Colonic mucosa (tissue), 4 donors: ENCODE results near the gene DPF3. TPM values are rescaled to one million over a fixed set of nuclear protein-coding genes. Genes with fewer than 3 reads are reported as not detected.
A peak's percentile ranks its signal among the peaks of the same experiment; 100 is the strongest.

Experiments
- DNase-seq: peaks from one replicate; pipeline ENCODE4 v3.0.0-alpha.2; 2020
- H3K27ac ChIP-seq: fragments of 200-600 bp; one replicate; pipeline ENCODE4 v1.8.0; 2021
- H3K27me3 ChIP-seq: fragments of 200-600 bp; one replicate; pipeline ENCODE4 v1.8.0; 2021
- H3K36me3 ChIP-seq: fragments of 200-600 bp; one replicate; pipeline ENCODE4 v1.8.0; 2021
- H3K4me1 ChIP-seq: fragments of 200-600 bp; one replicate; pipeline ENCODE4 v1.8.0; 2021; ENCODE audit warnings: mild to moderate bottlenecking
- H3K4me3 ChIP-seq: fragments of 200-600 bp; one replicate; pipeline ENCODE4 v1.8.0; 2021
- H3K9ac ChIP-seq, 2 donors: one replicate each; pipeline ENCODE4 v1.7.0; 2013; ENCODE audit warnings: control low read depth in 2 of 2, low read depth in 2 of 2, low read length in 2 of 2
- H3K9me3 ChIP-seq: fragments of 200-600 bp; one replicate; pipeline ENCODE4 v1.8.0; 2021
- intact Hi-C: fragments of 100-400 bp; cut with DNase I; formaldehyde crosslinking; loops from one replicate; pipeline ENCODE4 v1.14.1; 2022
- total RNA-seq, 2 donors: library from RNA; stranded (reverse); fragmentation: NEBNext Ultra II Directional in 1 of 2; extraction: Animal tissue kit (Norgen Biotek cat#: 25700) in 1 of 2; gene quantifications; one replicate each; pipeline ENCODE4 v1.2.1, GENCODE V29; 2021
- TF ChIP-seq, protein P1 (sequence below): fragments of 200-600 bp; IDR thresholded peaks from one replicate; pipeline ENCODE4 v1.8.0; 2022; ENCODE audit warnings: antibody characterized with exemption, mild to moderate bottlenecking
- donor health status: healthy.
- donor health status: DM: no; HTN: no; CAD: no.
- donor health status: DM: no; HTN: no; CAD: no.

DPF3 gene
- total RNA-seq, 2 donors from 2014 or later = 6.7 to 14.0 TPM

DNA sequence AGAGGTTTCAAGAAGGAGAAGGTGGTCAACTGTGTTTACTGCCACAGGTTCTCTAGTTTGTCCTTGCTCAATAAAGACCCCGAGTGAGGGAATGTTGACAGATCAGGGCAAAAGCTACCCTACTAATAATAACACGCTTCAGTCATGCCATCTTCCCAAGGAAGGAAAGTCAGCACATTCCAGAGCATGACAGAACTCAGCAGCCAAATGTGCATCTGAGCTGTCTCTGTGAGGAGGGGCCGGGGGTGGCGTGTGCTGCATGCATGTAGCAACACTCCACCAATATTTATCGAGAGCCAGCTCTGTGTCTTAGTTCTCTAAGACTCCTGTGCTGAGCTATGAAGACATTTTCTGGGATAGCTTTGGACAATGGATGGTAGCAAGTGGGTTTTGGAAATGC lies 260.4 kb downstream of the DPF3 start:
- intact Hi-C loops = no loop called here
- no peak overlapping the region for H3K9ac ChIP-seq
- no peaks in the 10 kb centered on the region for H3K36me3 ChIP-seq
- DNase-seq = no peak
- H3K27ac ChIP-seq = no peak overlapping the region
- TF ChIP-seq, protein P1, sequence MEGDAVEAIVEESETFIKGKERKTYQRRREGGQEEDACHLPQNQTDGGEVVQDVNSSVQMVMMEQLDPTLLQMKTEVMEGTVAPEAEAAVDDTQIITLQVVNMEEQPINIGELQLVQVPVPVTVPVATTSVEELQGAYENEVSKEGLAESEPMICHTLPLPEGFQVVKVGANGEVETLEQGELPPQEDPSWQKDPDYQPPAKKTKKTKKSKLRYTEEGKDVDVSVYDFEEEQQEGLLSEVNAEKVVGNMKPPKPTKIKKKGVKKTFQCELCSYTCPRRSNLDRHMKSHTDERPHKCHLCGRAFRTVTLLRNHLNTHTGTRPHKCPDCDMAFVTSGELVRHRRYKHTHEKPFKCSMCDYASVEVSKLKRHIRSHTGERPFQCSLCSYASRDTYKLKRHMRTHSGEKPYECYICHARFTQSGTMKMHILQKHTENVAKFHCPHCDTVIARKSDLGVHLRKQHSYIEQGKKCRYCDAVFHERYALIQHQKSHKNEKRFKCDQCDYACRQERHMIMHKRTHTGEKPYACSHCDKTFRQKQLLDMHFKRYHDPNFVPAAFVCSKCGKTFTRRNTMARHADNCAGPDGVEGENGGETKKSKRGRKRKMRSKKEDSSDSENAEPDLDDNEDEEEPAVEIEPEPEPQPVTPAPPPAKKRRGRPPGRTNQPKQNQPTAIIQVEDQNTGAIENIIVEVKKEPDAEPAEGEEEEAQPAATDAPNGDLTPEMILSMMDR = no peak
- H3K4me3 ChIP-seq = no peak overlapping the region
- H3K4me1 ChIP-seq = no peaks in the 10 kb centered on the region
- no peaks in the 10 kb centered on the region for H3K27me3 ChIP-seq
- no peaks in the 10 kb centered on the region for H3K9me3 ChIP-seq

DNA sequence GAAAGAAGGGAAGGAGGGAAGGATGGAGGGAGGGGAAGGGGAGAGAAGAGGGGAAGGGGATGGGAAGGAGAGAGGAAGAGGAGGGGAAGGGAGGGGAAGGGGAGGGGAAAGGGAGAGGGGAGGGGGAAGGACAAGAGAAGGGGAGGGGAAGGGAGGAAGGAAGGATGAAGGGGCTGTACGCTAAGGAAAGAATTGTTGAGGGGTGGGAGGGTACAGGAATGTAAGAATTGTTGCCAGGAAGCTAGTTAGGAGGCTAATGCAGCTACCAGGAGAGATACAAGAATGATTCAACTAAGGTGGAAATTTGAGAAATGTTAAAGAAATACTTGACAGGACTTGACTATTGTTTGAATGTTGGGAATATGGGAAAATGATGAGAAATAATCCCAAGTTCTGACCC lies 261.2 kb downstream of the DPF3 start:
- intact Hi-C loops = no loop called here
- H3K9me3 ChIP-seq = no peaks in the 10 kb centered on the region
- no peak overlapping the region for H3K9ac ChIP-seq
- TF ChIP-seq, protein P1 = no peak
- H3K27ac ChIP-seq = no peak overlapping the region
- no peak overlapping the region for H3K4me3 ChIP-seq
- H3K4me1 ChIP-seq = no peaks in the 10 kb centered on the region
- no peaks in the 10 kb centered on the region for H3K36me3 ChIP-seq
- no peaks in the 10 kb centered on the region for H3K27me3 ChIP-seq
- no peak for DNase-seq

DNA sequence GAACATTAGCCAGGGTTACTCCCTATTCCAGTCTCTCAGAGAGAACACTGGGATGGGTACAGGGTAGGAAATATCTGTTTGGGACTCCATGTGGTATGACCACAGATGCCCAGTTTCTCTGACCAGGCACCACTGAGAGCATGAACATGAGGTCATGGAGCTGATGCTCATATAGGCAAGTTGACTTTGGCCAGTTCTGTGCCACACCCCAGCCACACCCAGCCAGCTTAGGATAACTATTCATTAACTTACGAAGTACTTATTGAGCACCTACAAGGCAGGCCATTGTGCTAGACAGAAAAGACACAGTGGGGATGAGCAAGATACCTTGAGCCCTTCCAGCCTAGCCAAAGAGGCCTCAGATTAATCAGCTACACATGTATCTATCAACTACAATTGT lies 262.5 kb downstream of the DPF3 start:
- intact Hi-C loops = no loop called here
- TF ChIP-seq, protein P1 = no peak
- Histone ChIP-seq H3K27ac (no peak overlapping the region), H3K9ac (no peak overlapping the region), H3K9me3 (no peaks in the 10 kb centered on the region), H3K4me3 (no peak overlapping the region), H3K4me1 (no peaks in the 10 kb centered on the region), H3K27me3 (no peaks in the 10 kb centered on the region), H3K36me3 (no peaks in the 10 kb centered on the region)
- DNase-seq = peak; percentile 3

DNA sequence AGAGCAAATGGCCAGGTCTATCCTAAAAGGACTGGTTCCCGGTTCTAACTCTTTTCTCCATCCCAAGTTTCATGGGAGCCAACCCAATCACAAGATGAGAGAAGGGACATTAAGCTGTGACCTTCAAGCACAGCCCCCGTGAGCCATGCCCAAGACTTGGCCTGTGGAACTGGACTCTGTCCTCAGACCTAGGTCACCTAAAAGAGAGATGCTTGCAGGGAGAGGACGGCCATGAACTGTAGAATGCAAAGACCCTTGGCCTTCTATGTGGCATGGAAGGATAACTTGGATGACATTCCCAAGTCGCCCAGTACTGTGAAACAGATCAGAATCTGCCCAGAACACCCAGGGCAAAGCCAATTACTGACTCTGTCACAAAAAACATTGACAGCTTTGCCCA lies 263.5 kb downstream of the DPF3 start:
- no peak overlapping the region for H3K4me3 ChIP-seq
- no peaks in the 10 kb centered on the region for H3K36me3 ChIP-seq
- no peak overlapping the region for H3K27ac ChIP-seq
- H3K27me3 ChIP-seq = no peaks in the 10 kb centered on the region
- TF ChIP-seq, protein P1 = no peak
- intact Hi-C loops = no loop called here
- DNase-seq = peak; percentile 7
- H3K9ac ChIP-seq = no peak overlapping the region
- H3K9me3 ChIP-seq = no peaks in the 10 kb centered on the region
- H3K4me1 ChIP-seq = no peaks in the 10 kb centered on the region

DNA sequence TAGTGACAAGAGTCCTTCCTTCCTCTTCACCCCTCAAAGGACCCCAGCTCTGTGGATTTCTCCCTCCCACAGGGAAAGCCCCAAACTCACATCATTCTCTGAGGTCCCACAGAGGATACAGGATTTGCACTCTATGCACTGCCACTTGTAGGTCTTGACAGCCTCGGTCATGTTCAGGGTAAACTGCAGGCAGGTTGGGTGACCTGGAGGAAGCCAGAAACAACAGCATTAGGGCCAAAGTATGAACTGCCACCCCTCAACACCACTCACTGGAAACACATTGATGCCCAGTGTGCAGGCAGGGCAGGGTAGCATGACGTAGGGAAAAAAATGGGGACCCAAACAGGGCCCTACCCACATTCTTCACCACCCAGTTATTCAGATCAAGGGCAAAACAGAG lies 264.4 kb downstream of the DPF3 start:
- intact Hi-C loops = no loop called here
- no peak overlapping the region for H3K4me3 ChIP-seq
- TF ChIP-seq, protein P1 = no peak

DNA sequence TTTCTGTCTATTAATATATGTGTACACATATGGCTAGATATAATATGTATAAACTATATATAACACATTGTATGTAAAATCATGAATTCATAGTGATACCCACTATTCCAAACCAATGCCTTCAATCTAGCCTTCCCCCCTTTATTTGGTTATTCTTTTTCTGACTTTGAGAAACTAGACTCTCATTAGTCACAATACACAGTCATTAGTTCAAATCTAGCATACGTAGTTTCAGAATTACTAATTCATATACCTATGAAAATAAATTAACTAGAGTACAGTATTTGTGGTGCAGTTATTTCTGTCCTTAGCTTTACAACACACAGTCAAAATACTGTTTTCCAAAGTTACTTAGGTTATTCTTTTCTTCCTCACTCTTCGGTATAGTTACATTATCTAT lies 268.2 kb downstream of the DPF3 start:
- Histone ChIP-seq H3K9ac (no peak overlapping the region), H3K9me3 (no peaks in the 10 kb centered on the region), H3K4me1 (no peaks in the 10 kb centered on the region), H3K36me3 (no peaks in the 10 kb centered on the region), H3K27me3 (no peaks in the 10 kb centered on the region), H3K27ac (no peak overlapping the region), H3K4me3 (no peak overlapping the region)
- TF ChIP-seq, protein P1 = no peak
- no peak for DNase-seq
- intact Hi-C loops = no loop called here

More for the DNA sequence above, 264.4 kb downstream of the DPF3 start:
- DNase-seq = peak; percentile 7
- Histone ChIP-seq H3K36me3 (no peaks in the 10 kb centered on the region), H3K27ac (no peak overlapping the region), H3K27me3 (no peaks in the 10 kb centered on the region), H3K9ac (no peak overlapping the region), H3K9me3 (no peaks in the 10 kb centered on the region), H3K4me1 (no peaks in the 10 kb centered on the region)
